HG03025 (cell line): ENCODE measurements around the gene CIAO2A.
"Not testable (repeated sequence)": the region's sequence is repeated elsewhere in the genome, so short reads cannot be mapped to it uniquely, and the experiment has no call there.

Experiments used
- ATAC-seq: cut with Tn5 transposase; IDR thresholded peaks from one replicate; pipeline ENCODE4 v1.9.1; 2021; ENCODE audit warnings: mild to moderate bottlenecking, moderate library complexity; ENCODE audit not compliant: unreplicated experiment, low FRiP score

CIAO2A gene, protein sequence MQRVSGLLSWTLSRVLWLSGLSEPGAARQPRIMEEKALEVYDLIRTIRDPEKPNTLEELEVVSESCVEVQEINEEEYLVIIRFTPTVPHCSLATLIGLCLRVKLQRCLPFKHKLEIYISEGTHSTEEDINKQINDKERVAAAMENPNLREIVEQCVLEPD

DNA sequence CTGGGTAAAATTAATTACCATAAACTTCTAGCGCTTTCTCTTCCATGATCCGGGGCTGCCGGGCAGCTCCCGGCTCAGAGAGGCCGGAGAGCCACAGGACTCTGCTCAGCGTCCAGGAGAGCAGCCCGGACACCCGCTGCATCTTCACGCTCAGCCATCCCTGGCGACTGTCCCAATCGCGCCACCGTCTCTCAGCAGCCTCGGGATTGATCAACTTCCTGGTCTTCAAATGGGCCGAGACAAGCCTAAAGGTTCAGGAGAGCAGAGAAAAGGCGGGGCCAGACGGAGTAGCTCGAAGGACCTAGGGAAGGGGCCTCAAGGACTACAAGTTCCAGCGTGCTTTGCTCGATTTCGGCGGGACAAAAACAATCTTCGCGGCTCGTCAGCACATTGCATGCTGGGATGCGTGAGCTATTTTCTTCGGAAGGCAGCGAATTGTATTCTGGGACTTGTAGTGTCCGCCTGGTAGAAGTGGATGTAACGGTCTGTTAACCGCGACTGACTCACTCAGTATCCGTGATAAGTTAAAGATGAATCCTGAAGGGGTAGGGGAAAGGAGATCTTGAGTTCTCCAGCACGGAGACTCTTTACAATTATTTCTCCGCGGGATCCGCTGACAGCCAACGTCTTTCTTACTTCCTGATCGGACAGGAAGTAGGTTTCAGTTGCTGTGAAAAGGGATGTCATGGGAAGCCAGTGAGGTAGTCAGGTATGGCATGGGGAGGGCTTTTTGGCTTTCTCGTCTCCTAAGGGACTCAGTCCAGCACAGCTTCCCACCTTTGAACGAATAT, at the start of gene CIAO2A:
Gene CIAO2A (minus strand): TSS at position 212 of the 791 bp plus-strand sequence. CDS start 70 bp downstream, at position 142.
- ATAC-seq: peak; percentile 45

DNA sequence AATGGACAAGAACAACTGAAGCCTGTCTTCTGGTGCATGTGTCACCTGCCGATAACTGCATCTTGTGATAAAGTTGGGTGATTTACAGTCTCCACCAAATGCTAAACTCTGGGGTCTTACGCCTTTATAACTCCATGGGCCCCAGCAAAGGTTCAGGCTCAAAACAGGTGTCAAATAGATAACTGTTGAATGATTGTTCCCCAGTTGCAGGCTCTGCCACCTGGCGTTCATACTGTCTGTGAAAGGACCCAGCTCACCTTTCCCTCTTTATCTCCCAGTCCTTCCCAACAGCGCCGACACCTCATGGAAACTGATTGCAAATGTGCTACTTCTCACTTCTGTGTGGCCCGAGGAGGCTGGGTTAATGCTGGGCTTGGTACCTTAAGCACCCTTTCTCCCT, 49.6 kb upstream of the CIAO2A start:
- ATAC-seq: no peak

DNA sequence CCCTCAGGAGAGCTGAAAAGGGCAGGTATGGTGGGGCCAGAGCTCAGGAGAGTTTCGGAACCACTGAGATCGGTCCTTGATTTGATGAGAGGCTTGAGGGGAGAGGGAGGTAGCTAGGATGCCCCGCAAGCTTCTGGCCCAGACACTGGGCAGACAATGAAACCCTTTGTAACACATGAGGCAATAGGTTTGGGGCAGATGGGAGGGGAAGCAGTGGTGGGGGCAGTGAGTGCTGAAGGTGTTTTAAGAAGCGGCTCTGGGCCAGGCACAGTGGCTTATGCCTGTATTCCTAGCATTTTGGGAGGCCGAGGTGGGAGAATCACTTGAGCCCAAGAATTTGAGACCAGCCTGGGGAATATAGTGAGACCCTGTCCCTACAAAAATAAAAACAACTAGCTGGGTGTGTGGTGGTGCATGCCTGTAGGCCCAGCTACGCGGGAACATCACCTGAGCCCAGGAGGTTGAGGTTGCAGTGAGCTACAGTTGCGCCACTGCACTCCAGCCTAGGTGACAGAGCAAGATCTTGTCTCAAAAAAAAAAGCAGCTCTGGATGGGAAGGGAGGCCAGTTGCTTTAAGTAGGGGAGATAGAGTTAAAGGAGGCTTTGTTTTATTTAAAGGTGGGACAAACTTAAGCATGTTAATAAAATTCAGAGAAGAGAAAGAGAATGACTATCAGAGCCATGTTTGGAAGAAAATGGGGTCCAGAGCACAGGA, 48.3 kb upstream of the CIAO2A start:
- no peak for ATAC-seq

DNA sequence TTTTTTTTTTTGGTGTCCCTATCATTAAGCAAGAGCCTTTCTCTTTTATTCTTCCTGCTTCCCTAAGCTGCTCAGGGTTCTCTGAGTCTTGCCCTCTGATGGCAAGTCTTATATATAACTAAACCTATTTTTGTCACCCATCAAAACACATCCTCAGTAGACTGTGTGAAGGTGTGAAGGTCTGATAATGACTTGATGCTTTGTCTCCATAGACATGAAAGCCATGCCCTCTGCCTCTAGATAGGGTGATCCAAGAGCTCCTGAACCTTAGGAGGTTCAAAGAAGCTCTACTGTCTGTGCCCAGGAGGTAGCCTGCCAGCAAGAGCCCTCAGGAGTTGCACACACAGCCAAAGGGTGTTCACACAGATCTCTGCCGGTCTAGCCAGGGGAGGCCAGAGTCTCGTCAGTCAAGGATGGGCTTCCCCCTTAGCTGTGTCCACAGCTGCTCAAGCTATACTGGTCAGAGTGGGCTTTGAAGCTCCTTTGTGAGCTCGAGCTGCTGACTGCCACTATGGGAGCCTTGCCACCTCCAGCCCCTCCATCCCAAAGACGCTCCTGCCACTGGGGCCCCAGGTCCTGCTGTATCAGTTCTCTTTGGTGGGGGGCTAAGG, 44.8 kb upstream of the CIAO2A start:
- ATAC-seq: no peak

DNA sequence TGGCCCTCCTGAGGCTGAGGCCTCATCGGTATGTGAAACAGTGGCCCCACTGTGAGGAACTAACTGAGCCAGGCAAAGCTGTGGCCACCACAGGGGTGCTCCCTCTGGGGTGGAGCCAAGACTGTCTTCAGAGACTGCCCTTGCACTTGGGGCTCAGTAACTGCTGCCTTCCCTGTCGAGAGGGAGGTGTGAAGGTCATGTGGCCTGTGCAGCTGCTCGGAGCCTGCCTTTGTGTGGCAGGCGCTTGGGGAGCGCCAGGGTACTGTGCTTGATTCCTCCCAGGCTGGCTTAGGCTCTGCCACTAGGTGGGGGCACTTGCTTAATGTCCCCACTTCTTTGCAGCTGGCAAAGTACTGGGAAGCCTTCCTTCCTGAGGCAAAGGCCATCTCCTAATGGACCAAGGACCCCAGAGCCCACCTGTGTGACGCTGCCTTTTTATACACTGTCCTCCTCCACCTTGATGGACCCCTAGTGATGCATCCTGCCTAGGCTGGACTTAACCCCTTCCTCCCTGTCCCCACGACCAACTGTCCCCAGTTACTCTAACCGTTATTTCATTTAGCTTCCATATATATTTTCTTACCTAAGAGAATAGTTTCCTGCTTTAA, 43.7 kb upstream of the CIAO2A start:
- no peak for ATAC-seq

DNA sequence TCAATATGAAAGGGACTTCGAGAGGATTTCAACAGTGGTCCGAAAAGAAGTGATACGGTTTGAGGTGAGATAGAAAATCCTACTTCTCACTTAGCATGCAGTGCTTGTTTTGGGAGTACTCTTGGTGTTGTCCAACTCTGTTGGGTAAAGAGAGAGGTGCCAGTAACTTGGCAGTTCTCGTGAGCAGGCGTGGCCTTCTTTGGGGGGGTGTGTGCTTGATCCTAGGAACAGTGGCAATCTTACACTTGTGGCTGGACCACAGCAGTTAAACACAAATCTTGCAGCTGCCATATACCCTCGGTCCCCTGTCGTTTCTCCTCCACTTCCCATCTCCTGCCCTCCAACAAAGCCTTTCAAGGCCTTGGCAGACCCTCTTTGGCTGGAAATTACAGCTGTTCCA, 42.7 kb upstream of the CIAO2A start:
- ATAC-seq: no peak

DNA sequence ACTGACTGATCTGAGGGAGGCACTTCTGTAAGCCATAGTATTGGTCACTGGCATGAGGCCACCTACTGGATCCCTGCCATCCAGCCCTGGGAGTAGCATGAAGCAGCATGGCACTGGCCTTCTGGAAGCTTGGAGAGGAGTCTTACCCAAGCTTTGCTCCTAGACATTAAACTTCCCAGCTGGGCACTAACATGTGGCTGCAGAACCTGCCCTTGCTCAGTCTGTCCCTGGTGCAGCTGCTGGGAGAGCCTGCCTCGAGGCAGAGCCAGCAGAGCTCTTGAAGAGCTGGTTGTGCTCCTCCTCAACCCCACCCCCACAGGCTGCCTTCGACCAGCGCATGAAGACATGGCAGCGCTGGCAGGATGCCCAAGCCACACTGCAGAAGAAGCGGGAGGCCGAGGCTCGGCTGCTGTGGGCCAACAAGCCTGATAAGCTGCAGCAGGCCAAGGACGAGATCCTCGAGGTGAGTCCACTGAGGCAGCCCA, 40.7 kb upstream of the CIAO2A start:
- no peak for ATAC-seq

DNA sequence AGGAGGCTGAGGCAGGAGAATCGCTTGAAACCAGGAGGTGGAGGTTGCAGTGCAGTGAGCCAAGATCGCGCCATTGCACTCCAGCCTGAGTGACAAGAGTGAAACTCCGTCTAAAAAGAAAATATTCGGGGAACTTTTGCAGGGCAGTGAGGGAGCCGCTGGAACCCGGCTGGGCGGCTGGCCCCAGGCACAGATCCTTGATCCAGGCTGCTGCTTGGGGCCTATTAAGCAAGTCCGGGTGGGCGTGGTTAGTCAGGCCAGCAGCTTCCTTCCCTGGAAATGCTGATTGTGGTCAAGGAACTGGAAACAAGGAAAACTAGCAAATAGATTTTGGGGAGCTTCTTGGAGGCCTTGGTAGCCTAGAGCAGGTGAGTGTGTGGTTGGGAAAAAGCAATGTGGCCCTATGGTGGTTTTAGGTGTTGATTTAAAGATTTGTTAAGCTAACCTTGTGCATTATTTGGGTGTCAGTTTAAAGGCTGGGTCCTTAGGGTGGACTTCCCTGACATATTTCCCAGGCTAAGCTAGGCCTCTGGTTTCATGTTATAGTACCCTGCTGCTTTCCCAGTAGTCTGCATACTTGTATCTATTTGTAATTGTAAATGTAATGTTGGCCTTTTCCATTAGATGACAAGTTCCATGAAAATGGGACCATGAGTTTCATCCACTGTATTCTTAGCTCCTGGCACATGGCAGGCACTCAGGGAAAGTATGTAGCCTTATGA, 40.1 kb upstream of the CIAO2A start:
- ATAC-seq: no peak

DNA sequence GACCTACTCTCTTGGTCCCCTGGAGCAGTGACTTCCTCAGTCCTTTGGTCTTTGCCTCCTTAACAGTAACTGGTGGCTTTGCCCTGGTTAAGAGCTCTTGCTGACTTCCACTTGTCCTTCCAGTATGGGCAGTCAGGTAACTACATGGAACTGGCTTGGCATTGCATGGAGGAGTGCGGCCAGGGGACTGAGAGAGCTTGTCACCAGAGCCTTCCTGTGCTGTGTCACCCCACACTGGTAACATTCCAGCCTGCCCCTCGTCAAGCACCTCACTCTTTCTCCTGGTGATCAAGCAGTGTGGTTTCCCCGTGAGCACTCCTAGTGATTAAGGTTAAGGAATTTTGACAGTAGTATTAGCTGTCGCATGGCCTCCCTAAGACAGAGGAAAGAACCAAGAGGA, 38.6 kb upstream of the CIAO2A start:
- ATAC-seq: no peak

DNA sequence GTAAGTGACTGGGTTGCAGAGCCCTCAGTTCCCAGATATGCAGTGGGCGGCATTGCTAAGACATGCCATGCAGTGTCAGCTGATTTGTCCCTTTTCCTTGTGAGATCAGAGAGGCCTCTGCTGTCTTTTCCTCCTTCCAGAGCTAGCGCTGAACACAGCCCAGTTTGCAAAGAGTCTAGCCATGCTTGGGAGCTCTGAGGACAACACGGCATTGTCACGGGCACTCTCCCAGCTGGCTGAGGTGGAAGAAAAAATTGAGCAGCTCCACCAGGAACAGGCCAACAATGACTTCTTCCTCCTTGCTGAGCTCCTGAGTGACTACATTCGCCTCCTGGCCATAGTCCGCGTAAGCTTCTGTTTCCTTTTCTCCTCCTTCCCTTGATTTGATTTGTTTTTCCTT, 37.9 kb upstream of the CIAO2A start:
- no peak for ATAC-seq

DNA sequence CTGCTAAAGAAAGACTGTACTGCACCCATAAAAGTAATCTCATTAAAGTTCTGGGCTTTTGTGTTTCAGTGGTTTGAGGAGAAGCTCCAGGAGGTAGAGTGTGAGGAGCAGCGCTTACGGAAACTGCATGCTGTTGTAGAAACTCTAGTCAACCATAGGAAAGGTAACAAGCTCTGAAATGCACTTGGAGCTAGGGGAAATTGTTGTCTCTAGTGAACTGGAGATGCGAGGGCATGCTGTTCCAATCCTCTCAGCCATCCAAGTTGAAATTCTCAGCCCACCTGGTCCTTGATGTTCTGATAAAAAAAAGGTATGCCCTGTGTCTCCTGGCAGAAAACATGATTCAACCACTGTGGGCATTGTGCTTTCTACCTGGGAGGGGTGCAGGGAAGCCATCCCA, 36.5 kb upstream of the CIAO2A start:
- ATAC-seq: no peak

DNA sequence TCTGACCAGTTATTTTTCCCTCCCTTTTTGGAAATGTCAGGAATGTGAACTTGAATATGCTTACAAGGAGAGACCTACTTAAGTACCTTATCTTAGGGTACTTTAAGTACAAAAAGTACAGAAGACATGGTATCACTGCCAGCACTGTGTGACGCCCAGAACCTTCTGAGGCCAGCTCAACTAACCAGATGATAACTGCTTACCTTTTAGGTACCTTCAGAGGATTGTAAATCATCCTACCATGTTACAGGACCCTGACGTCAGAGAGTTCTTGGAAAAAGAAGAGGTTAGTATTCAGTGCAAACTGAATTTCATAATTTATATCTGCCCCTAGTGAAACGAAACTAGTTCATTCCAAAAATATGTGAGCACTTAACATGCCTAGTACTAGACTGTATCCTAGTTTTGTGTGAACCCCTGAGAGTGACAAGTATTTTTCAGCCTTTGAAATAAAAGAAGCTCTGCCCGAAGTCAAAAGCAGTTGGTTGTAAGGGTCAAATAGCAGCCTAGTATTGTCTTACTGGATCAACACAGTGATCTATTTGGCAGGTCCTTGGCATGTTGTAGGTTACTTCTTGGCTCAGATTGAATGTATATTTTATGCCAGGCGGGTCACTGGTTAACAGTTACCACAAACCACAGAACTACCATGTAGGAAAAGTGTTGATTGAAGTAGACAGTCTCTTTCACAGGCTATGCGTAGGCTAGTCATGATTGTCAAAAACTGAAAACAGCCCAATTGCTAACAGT, 34.1 kb upstream of the CIAO2A start:
- ATAC-seq: no peak

DNA sequence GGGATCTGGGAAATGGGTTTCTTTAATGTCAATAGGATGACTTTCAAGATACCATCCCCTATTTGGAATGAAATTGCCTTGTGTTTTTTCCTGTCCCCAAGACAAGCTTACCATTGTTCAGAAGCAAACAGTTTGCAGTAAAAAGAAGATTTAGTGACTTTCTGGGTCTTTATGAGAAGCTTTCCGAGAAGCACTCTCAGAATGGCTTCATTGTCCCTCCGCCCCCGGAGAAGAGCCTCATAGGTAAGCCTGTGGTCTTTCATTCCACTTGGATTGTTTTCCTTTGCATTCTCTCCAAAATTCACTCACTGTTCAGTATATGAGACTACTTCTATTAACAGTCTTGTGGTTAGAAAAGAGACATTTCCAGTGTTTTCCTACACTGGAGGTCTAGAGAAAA, 32.3 kb upstream of the CIAO2A start:
- ATAC-seq: no peak

DNA sequence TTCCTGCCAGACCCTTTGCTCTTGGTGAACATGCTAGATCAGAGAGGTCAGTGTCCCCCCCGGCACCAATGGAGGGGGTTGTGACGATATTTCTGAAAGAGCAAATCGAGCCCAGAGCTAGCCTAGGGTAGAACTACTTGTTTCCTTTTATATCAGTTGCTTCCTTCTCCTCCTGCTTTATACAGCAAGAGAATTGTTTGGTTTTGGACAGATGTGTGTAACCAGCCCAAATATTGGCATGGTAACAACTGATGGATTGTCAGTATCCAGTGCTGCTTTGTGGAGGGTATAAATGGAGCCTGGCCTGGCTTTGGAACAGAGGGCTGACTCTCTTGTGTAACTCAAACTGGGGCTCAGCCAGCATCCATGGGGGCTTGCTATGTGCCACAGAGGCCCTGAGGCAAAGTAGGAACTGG, 29.3 kb upstream of the CIAO2A start:
- ATAC-seq: no peak

DNA sequence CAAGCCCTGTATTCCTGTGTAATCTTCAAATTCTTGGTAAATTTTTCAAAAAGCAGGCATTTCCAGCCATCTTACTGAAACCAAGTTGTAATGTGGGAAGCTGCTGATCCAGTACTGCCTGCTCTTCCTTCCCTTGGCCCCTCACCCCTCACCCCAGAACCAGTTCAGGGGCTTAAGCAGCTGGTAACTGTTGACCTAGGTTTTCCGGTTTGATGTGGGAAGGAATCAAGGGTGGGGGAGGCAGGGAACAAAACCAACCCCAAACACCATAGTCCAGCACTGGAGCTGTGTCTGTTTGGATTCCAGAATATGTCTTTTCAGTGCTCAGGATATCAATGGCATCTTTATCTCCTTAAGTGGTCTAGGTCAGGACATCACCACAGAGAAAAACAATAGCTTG, 28.8 kb upstream of the CIAO2A start:
- no peak for ATAC-seq

DNA sequence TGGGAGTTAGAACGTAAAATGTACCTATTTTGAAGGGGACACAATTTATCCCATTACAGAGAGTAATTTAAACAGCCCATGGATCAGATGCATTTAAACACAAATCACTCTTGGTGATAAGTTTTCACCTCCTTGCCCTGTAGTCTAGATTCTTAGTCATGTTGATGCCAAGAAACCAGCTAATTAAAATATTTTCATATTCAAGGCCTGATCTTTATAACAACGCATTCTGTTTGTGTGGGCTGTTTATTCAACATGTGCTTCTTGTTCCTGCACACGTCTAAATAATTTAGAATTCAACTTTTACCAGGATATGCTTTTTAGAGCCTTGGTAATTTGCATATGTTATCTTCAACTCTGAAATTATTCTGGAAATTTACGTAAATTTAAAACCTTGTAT, 28.0 kb upstream of the CIAO2A start:
- no peak for ATAC-seq

DNA sequence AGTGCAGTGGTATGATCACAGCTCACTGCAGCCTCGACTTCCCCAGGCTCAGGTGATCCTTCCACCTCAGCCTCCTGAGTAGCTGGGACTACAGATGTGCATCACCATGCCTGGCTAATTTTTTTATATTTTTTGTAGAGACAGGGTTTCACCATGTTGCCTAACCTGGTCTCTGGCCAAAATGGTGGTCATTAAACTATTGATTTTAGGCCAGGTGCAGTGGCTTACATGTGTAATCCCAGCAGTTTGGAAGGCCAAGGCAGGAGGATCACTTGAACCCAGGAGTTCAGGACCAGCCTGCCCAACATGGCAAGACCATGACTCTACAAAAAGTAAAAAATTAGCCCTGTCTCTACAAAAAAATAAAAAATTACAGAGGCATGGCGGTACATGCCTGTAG, 26.7 kb upstream of the CIAO2A start:
- not testable (repeated sequence) for ATAC-seq

DNA sequence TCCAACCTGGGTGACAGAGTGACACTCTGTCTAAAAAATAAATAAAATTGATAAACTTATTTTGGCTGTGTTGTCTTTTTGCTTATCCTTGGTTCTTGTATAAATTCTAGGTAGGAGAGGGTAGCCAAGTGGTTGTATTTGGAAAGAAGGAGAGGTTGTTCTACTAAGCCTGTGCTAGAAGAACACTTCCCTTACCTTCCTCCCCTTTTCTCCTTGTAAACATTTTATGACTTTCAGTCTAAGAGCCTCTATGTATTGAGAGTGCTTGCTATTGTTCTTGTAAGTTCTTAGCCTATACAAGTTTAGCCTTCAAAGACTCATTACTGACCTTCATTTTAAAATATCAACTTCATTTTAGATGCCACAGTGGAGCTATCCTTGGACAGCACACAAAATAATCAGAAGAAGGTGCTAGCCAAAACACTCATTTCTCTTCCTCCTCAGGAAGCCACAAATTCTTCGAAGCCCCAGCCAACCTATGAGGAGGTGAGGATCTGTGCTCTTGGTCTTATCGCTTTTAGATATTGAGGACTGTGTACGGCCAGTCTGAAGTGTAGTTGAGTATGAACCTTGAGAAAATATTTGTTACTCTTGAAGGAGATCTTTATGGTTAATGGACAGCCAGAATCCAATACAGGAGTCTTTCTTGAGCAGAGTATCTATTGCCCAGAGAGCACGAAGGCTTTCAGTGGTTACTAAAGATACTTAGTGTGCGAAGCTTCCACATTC, 24.3 kb upstream of the CIAO2A start:
- no peak for ATAC-seq

DNA sequence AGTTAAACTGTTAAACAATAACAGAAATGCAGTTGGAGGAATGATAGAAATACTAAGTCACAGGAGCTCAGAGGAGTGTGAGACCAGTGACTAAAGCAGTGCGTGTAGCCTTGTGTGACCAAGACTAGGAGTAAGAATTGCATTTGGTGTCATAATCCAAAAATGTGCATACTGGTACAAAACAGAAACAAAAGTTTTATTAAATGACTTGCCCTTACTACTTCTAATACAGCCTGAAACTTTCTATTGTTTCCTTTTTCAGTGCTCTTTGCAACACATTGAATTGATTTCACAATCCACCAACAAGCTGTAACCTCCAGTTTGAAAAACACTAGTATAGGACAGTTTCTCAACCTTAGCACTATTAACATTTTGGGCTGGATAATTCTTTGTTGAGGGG, 19.3 kb upstream of the CIAO2A start:
- no peak for ATAC-seq
